VCaP (cell line): ENCODE results near the gene STIL.

Source experiments
- H3K27ac ChIP-seq: fragments of 450-650 bp; 2 replicates; pipeline ENCODE4 v1.5.1; 2017
- CTCF ChIP-seq: fragments of 450-650 bp; conservative IDR thresholded peaks from 2 replicates; pipeline ENCODE4 v1.5.1; 2017; ENCODE audit warnings: mild to moderate bottlenecking, moderate library complexity

STIL gene

GRCh38 chr1:47262787-47263413 lies 51.0 kb downstream of the STIL start:
- H3K27ac ChIP-seq = no peak overlapping the region
- peak; percentile 71 for TF ChIP-seq CTCF

GRCh38 chr1:47257224-47257623 lies 56.7 kb downstream of the STIL start:
- H3K27ac ChIP-seq = no peak overlapping the region
- no peak for TF ChIP-seq CTCF

- no peak overlapping the region for H3K27ac ChIP-seq
- TF ChIP-seq CTCF = no peak
These were observed 61.2 kb downstream of the STIL start for GRCh38 chr1:47252795-47253194.

GRCh38 chr1:47252369-47252768 lies 61.6 kb downstream of the STIL start:
- H3K27ac ChIP-seq = no peak overlapping the region
- no peak for TF ChIP-seq CTCF

GRCh38 chr1:47249755-47250154 lies 64.2 kb downstream of the STIL start:
- no peak overlapping the region for H3K27ac ChIP-seq
- no peak for TF ChIP-seq CTCF

- no peak for TF ChIP-seq CTCF
- no peak overlapping the region for H3K27ac ChIP-seq
These were observed 69.5 kb downstream of the STIL start for GRCh38 chr1:47244339-47244862.

- no peak for TF ChIP-seq CTCF
These were observed 70.0 kb downstream of the STIL start for GRCh38 chr1:47243910-47244309.

More at GRCh38 chr1:47243910-47244309, 70.0 kb downstream of the STIL start:
- H3K27ac ChIP-seq = no peak overlapping the region
